ENCODE results near the gene CCDC73. TPM values are rescaled to one million over a fixed set of nuclear protein-coding genes. Genes with fewer than 3 reads are reported as not detected.
"Not testable (repeated sequence)": the region's sequence is repeated elsewhere in the genome, so short reads cannot be mapped to it uniquely, and the experiment has no call there.

The CCDC73 gene
- total RNA-seq, 1 donor from 2014 or later, result 0.27 TPM

- Mint-ChIP-seq H3K4me1 (peaks cover 7% of the 10 kb centered on the region), H3K4me3 (no peak overlapping the region), H3K27me3 (ENCODE audit: low read depth) (peaks cover 2% of the 10 kb centered on the region), H3K9me3 (peaks cover 3% of the 10 kb centered on the region), H3K36me3 (no peaks in the 10 kb centered on the region), H3K27ac (no peak overlapping the region)
- no peak for TF ChIP-seq CTCF (IDR thresholded peaks at IDR 0.05; ENCODE audit: unreplicated experiment)
- DNase-seq (ENCODE audit: low spot score in 2 of 2, unreplicated experiment in 2 of 2), result no peak
Observed at GRCh38 chr11:32785262-32785661, 9.2 kb downstream of the CCDC73 start.

GRCh38 chr11:32781721-32782120 lies 12.7 kb downstream of the CCDC73 start:
- Mint-ChIP-seq H3K4me1 (peaks cover 2% of the 10 kb centered on the region), H3K36me3 (no peaks in the 10 kb centered on the region), H3K4me3 (no peak overlapping the region), H3K27me3 (ENCODE audit: low read depth) (no peaks in the 10 kb centered on the region), H3K27ac (no peak overlapping the region), H3K9me3 (no peaks in the 10 kb centered on the region)
- DNase-seq (ENCODE audit: low spot score in 2 of 2, unreplicated experiment in 2 of 2), result no peak
- TF ChIP-seq CTCF (IDR thresholded peaks at IDR 0.05; ENCODE audit: unreplicated experiment), result no peak

- not testable (repeated sequence) for H3K27ac Mint-ChIP-seq; H3K27me3 Mint-ChIP-seq (ENCODE audit: low read depth); DNase-seq (ENCODE audit: low spot score in 2 of 2, unreplicated experiment in 2 of 2); H3K36me3 Mint-ChIP-seq; H3K4me3 Mint-ChIP-seq; H3K4me1 Mint-ChIP-seq; H3K9me3 Mint-ChIP-seq
Observed at GRCh38 chr11:32780839-32781238, 13.6 kb downstream of the CCDC73 start.

- no peaks in the 10 kb centered on the region for H3K9me3 Mint-ChIP-seq
- no peaks in the 10 kb centered on the region for H3K36me3 Mint-ChIP-seq
- no peak overlapping the region for H3K4me3 Mint-ChIP-seq
Observed at GRCh38 chr11:32779136-32779535, 15.3 kb downstream of the CCDC73 start.

GRCh38 chr11:32775908-32776307 lies 18.6 kb downstream of the CCDC73 start:
- no peaks in the 10 kb centered on the region for H3K9me3 Mint-ChIP-seq
- H3K36me3 Mint-ChIP-seq, result no peaks in the 10 kb centered on the region
- H3K27ac Mint-ChIP-seq, result peak overlapping the region; percentile 14
- no peaks in the 10 kb centered on the region for H3K27me3 Mint-ChIP-seq (ENCODE audit: low read depth)
- no peak for DNase-seq (ENCODE audit: low spot score in 2 of 2, unreplicated experiment in 2 of 2)
- H3K4me3 Mint-ChIP-seq, result no peak overlapping the region
- TF ChIP-seq CTCF (IDR thresholded peaks at IDR 0.05; ENCODE audit: unreplicated experiment), result no peak
- peaks cover 10% of the 10 kb centered on the region for H3K4me1 Mint-ChIP-seq

More at GRCh38 chr11:32779136-32779535, 15.3 kb downstream of the CCDC73 start:
- no peaks in the 10 kb centered on the region for H3K27me3 Mint-ChIP-seq (ENCODE audit: low read depth)
- no peak overlapping the region for H3K27ac Mint-ChIP-seq
- H3K4me1 Mint-ChIP-seq, result peaks cover 12% of the 10 kb centered on the region
- no peak for DNase-seq (ENCODE audit: low spot score in 2 of 2, unreplicated experiment in 2 of 2)
- TF ChIP-seq CTCF (IDR thresholded peaks at IDR 0.05; ENCODE audit: unreplicated experiment), result no peak

GRCh38 chr11:32774081-32774480 lies 20.4 kb downstream of the CCDC73 start:
- H3K27me3 Mint-ChIP-seq (ENCODE audit: low read depth), result no peaks in the 10 kb centered on the region
- DNase-seq (ENCODE audit: low spot score in 2 of 2, unreplicated experiment in 2 of 2), result no peak
- H3K4me3 Mint-ChIP-seq, result no peak overlapping the region
- no peak for TF ChIP-seq CTCF (IDR thresholded peaks at IDR 0.05; ENCODE audit: unreplicated experiment)
- H3K9me3 Mint-ChIP-seq, result no peaks in the 10 kb centered on the region
- no peak overlapping the region for H3K27ac Mint-ChIP-seq
- H3K4me1 Mint-ChIP-seq, result peaks cover 10% of the 10 kb centered on the region
- H3K36me3 Mint-ChIP-seq, result no peaks in the 10 kb centered on the region

Data from mesothelial cell of epicardium (in vitro differentiated cells).